GM18861 (cell line): Measurements from ENCODE around the gene C12orf43.

Experiments used
- ATAC-seq: cut with Tn5 transposase; IDR thresholded peaks from one replicate; pipeline ENCODE4 v1.9.1; 2021; ENCODE audit not compliant: unreplicated experiment

The C12orf43 gene

GRCh38 chr12:121033625-121034349 is 17.5 kb upstream of the C12orf43 start:
- ATAC-seq: no peak

GRCh38 chr12:121030576-121031212 is 14.4 kb upstream of the C12orf43 start:
- no peak for ATAC-seq

- ATAC-seq: no peak
Measured at GRCh38 chr12:121026274-121027045, 10.2 kb upstream of the C12orf43 start.

GRCh38 chr12:121025442-121026226 is 9.3 kb upstream of the C12orf43 start:
- ATAC-seq: no peak

- no peak for ATAC-seq
Measured at GRCh38 chr12:121023799-121024198, 7.5 kb upstream of the C12orf43 start.

- ATAC-seq: no peak
Measured at GRCh38 chr12:121022713-121023112, 6.4 kb upstream of the C12orf43 start.

- no peak for ATAC-seq
Measured at GRCh38 chr12:121021754-121022153, 5.5 kb upstream of the C12orf43 start.

- ATAC-seq: no peak
Measured at GRCh38 chr12:121018860-121019617, 2.8 kb upstream of the C12orf43 start.

GRCh38 chr12:121017966-121018491 is 1.7 kb upstream of the C12orf43 start:
- no peak for ATAC-seq

- no peak for ATAC-seq
Measured at GRCh38 chr12:121013715-121014114, 2.6 kb downstream of the C12orf43 start.

GRCh38 chr12:121011820-121012219 is 4.5 kb downstream of the C12orf43 start:
- ATAC-seq: no peak

GRCh38 chr12:121010860-121011259 is 5.4 kb downstream of the C12orf43 start:
- ATAC-seq: no peak

- ATAC-seq: no peak
Measured at GRCh38 chr12:121009741-121010140, 6.5 kb downstream of the C12orf43 start.

GRCh38 chr12:121008347-121009098 is 7.8 kb downstream of the C12orf43 start:
- no peak for ATAC-seq

- no peak for ATAC-seq
Measured at GRCh38 chr12:121005346-121005815, 10.9 kb downstream of the C12orf43 start.

GRCh38 chr12:121004253-121004815 is 12.0 kb downstream of the C12orf43 start:
- ATAC-seq: no peak

GRCh38 chr12:121003650-121004049 is 12.6 kb downstream of the C12orf43 start:
- no peak for ATAC-seq

- ATAC-seq: no peak
Measured at GRCh38 chr12:121001841-121002483, 14.3 kb downstream of the C12orf43 start.
